ENCODE results near the gene NR3C1.

DNA sequence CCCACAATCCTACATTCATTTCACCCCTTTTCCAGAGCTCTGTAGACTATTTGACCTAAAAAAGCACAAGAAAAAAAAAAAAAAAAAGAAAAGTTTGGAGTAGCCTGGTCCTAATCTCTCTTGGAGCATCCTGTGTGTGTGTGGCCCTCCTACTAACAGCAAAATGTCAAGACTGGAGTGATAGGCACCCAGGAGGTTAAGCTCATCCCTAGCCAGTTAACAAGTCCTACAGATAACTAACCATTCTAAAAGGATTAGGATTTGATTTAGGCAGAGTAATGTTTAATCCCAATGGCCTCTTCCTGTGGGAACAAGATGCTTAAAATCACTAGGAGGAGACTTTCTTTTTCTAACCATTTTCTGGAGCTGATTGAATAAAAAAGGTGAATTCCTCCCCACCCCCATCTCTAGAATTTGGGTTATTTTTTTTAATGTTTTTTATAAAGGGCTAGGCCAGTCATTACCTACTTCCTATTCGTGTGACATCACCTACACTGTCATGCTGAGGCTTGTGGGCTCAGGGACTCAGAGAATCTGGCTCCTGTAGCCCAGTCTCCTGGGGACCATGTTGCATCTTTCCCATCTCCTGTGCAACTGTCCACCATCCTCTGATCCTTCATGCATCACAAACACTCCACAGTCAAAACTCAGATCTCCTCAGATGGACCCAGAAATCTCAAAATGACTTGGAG, 43.2 kb upstream of the NR3C1 start:
- TF ChIP-seq EZH2phosphoT487 (conservative IDR thresholded peaks at IDR 0.05; ENCODE audit: low read length) = no peak
- TF ChIP-seq, protein P1, sequence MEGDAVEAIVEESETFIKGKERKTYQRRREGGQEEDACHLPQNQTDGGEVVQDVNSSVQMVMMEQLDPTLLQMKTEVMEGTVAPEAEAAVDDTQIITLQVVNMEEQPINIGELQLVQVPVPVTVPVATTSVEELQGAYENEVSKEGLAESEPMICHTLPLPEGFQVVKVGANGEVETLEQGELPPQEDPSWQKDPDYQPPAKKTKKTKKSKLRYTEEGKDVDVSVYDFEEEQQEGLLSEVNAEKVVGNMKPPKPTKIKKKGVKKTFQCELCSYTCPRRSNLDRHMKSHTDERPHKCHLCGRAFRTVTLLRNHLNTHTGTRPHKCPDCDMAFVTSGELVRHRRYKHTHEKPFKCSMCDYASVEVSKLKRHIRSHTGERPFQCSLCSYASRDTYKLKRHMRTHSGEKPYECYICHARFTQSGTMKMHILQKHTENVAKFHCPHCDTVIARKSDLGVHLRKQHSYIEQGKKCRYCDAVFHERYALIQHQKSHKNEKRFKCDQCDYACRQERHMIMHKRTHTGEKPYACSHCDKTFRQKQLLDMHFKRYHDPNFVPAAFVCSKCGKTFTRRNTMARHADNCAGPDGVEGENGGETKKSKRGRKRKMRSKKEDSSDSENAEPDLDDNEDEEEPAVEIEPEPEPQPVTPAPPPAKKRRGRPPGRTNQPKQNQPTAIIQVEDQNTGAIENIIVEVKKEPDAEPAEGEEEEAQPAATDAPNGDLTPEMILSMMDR (IDR thresholded peaks at IDR 0.05; ENCODE audit: insufficient read depth, low read length, poor library complexity, severe bottlenecking) = no peak
